Measurements from ENCODE around the gene ACTR3C.
"Not testable (repeated sequence)": the region's sequence is repeated elsewhere in the genome, so short reads cannot be mapped to it uniquely, and the experiment has no call there.

Gene ACTR3C

GRCh38 chr7:150307129-150307528 lies 16.2 kb downstream of the ACTR3C start:
- TF ChIP-seq CTCF (conservative IDR thresholded peaks at IDR 0.05) = no peak
- H3K27ac ChIP-seq = peak overlapping the region; percentile 74

GRCh38 chr7:150306377-150306776 lies 17.0 kb downstream of the ACTR3C start:
- H3K27ac ChIP-seq = peak overlapping the region; percentile 74

GRCh38 chr7:150305903-150306284 lies 17.5 kb downstream of the ACTR3C start:
- peak overlapping the region; percentile 74; the same call in 1 of the 2 replicates for H3K27ac ChIP-seq

GRCh38 chr7:150305259-150305902 lies 18.0 kb downstream of the ACTR3C start:
- not testable (repeated sequence) for H3K27ac ChIP-seq

- not testable (repeated sequence) for H3K27ac ChIP-seq
These were observed 18.7 kb downstream of the ACTR3C start for GRCh38 chr7:150304499-150305258.

- not testable (repeated sequence) for H3K27ac ChIP-seq
These were observed 20.4 kb downstream of the ACTR3C start for GRCh38 chr7:150302908-150303310.

- not testable (repeated sequence) for H3K27ac ChIP-seq
These were observed 25.4 kb downstream of the ACTR3C start for GRCh38 chr7:150297978-150298377.

GRCh38 chr7:150296802-150297201 lies 26.5 kb downstream of the ACTR3C start:
- not testable (repeated sequence) for H3K27ac ChIP-seq

- H3K27ac ChIP-seq = not testable (repeated sequence)
These were observed 27.7 kb downstream of the ACTR3C start for GRCh38 chr7:150295614-150296013.

- not testable (repeated sequence) for H3K27ac ChIP-seq
These were observed 28.3 kb downstream of the ACTR3C start for GRCh38 chr7:150295027-150295426.

GRCh38 chr7:150290317-150290716 lies 33.0 kb downstream of the ACTR3C start:
- H3K27ac ChIP-seq = not testable (repeated sequence)

- H3K27ac ChIP-seq = not testable (repeated sequence)
These were observed 34.5 kb downstream of the ACTR3C start for GRCh38 chr7:150288816-150289215.

- not testable (repeated sequence) for H3K27ac ChIP-seq
These were observed 35.5 kb downstream of the ACTR3C start for GRCh38 chr7:150287815-150288214.

- TF ChIP-seq CTCF (conservative IDR thresholded peaks at IDR 0.05) = peak; percentile 94
- H3K27ac ChIP-seq = not testable (repeated sequence)
These were observed 37.2 kb downstream of the ACTR3C start for GRCh38 chr7:150285849-150286754.

GRCh38 chr7:150283608-150284007 lies 39.7 kb downstream of the ACTR3C start:
- H3K27ac ChIP-seq = not testable (repeated sequence)

GRCh38 chr7:150283111-150283510 lies 40.2 kb downstream of the ACTR3C start:
- not testable (repeated sequence) for H3K27ac ChIP-seq

- not testable (repeated sequence) for H3K27ac ChIP-seq
These were observed 41.5 kb downstream of the ACTR3C start for GRCh38 chr7:150281681-150282403.

- H3K27ac ChIP-seq = not testable (repeated sequence)
These were observed 45.0 kb downstream of the ACTR3C start for GRCh38 chr7:150278383-150278782.

Measured in VCaP (cell line).